ENCODE results near the gene CCT7.

CCT7 gene

DNA sequence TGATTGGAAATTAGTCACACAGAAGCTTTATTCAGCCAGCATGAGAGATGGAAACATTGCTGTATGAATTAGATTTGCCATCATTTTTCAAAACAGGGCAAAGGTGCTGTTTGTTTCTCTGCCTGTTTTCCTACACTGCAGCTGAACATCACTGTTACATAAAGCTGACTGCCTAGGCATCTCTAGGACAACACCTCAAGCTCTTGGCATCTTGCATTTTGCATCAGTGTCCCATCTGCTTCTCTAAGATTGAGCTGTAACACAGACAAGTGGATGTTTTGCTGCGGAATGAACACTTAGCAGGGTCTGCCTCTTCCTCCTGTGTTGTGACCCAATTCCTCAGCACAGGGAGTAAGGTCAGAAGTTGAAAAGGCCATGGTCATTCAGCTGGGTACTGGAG lies 4.9 kb downstream of the CCT7 start:
- no peak for DNase-seq (ENCODE audit: low spot score)
- TF ChIP-seq CTCF (IDR thresholded peaks at IDR 0.05; ENCODE audit: extremely low read depth, missing control alignments): no peak

DNA sequence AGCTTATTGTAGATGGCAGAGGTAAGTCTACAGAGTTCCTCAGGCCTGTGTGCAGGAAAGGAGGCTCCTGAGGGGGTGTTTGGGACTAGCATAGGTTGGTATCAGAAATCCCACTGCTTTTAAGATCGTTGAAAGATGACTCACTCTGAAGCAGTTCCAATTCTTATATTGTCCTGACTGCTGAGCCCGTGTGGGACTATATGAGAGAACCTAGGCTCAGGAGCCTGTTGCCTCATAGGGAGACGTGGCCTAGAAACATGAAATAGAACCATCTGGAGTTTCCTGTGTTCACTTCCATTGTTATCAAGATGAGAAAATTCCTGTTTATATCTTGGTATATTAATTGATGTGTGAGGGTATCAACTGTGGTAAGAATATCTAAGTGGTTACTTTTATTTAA lies 5.7 kb downstream of the CCT7 start:
- TF ChIP-seq CTCF (IDR thresholded peaks at IDR 0.05; ENCODE audit: extremely low read depth, missing control alignments): no peak
- DNase-seq (ENCODE audit: low spot score): no peak

- DNase-seq (ENCODE audit: low spot score): no peak
These were observed 9.9 kb downstream of the CCT7 start for GRCh38 chr2:73243884-73244570.

DNA sequence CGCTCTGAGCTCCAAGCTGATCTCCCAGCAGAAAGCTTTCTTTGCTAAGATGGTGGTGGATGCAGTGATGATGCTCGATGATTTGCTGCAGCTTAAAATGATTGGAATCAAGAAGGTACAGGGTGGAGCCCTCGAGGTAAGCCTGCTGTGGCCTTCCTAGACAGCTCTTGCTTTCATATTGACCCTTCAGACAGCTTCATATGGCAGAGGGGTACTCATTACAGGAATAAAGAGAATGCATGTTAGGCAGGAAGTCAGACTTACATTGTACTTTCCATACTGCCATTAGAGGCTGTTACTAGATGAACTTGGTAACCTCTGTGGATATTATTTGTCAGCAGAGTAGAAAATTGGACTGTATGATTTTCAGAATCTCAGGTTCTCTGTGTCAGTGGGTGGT lies 10.5 kb downstream of the CCT7 start:
- no peak for DNase-seq (ENCODE audit: low spot score)
- no peak for TF ChIP-seq CTCF (IDR thresholded peaks at IDR 0.05; ENCODE audit: extremely low read depth, missing control alignments)

More at GRCh38 chr2:73243884-73244570, 9.9 kb downstream of the CCT7 start:
- no peak for TF ChIP-seq CTCF (IDR thresholded peaks at IDR 0.05; ENCODE audit: extremely low read depth, missing control alignments)

- TF ChIP-seq CTCF (IDR thresholded peaks at IDR 0.05; ENCODE audit: extremely low read depth, missing control alignments): no peak
- DNase-seq (ENCODE audit: low spot score): no peak
These were observed 12.7 kb downstream of the CCT7 start for GRCh38 chr2:73246850-73247249.

GRCh38 chr2:73249636-73250035 lies 15.5 kb downstream of the CCT7 start:
- DNase-seq (ENCODE audit: low spot score): no peak
- no peak for TF ChIP-seq CTCF (IDR thresholded peaks at IDR 0.05; ENCODE audit: extremely low read depth, missing control alignments)

DNA sequence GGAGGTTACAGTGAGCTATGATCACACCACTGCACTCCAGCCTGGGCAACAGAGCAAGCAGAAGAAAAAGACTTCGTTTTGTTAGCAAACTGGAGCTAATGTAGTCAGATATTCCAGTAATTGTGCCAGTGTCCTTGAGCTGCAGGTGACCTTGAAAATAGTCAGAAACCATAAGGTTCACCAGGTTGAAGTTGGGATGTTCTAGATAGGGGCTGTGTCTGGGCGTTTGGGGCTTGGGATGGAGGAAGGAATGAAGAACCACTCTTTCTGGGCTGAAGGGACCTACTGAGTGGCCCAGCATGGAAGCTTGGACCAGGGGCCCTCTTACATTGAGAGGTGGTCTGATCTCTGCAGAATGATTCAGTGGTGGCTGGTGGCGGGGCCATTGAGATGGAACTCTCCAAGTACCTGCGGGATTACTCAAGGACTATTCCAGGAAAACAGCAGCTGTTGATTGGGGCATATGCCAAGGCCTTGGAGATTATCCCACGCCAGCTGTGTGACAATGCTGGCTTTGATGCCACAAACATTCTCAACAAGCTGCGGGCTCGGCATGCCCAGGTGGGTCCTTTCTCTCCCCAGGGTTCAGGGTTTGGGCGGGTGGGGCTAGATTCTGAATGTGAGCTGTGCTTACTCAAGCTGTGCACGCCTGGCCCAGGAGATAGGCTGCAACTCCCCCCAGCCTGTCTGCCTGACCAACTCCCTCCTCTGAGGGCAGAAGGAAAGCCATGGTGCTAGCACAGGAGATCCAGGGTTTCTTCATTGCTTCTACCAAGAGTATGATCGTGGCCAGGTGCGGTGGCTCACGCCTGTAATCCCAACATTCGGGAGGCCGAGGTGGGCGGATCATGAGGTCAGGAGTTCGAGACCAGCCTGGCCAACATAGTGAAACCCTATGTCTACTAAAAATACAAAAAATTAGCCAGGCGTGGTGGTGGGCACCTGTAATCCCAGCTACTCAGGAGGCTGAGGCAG lies 17.1 kb downstream of the CCT7 start:
- no peak for TF ChIP-seq CTCF (IDR thresholded peaks at IDR 0.05; ENCODE audit: extremely low read depth, missing control alignments)
- DNase-seq (ENCODE audit: low spot score): no peak

All from GM20000 (cell line).